COLO668 (cell line): Measurements from ENCODE around the gene FRMD5.
"Not testable (repeated sequence)": the region's sequence is repeated elsewhere in the genome, so short reads cannot be mapped to it uniquely, and the experiment has no call there.

Source experiments
- DNase-seq: peaks from one replicate; lab custom pipeline; 2025; ENCODE audit not compliant: unreplicated experiment; lab: John Stamatoyannopoulos, UW

The FRMD5 gene

DNA sequence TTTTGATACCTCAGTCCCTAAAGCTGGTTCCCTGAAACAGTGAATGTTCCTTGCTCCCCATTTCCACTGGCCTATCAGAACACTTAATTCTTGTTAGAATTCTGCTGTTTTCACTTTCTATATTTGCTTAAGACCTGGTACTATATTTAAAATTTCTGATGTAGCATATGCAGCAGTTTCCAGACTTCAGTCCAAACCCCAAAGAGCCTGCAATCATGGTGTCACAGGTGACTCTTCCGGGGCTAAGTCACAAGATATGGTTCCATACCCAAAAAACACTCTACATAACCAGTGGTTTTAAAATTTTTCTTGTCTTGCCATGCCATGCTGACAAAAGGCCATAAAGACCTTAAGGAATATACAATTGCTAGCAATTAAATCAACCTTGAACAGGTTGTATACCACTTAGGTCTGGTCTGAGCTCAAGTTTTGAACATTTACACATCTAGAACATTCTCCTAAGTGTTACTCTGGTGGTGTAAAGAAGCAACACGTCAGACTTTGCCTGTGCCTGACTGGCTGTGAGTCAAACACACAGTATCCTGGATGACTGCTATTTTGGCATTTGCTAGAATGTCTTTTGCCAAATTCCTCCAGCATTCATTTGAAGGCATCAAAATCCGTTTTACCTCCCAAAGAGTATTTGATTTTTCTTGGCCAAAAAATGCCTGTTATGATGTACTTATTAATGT lies 160.0 kb downstream of the FRMD5 start:
- no peak for DNase-seq

DNA sequence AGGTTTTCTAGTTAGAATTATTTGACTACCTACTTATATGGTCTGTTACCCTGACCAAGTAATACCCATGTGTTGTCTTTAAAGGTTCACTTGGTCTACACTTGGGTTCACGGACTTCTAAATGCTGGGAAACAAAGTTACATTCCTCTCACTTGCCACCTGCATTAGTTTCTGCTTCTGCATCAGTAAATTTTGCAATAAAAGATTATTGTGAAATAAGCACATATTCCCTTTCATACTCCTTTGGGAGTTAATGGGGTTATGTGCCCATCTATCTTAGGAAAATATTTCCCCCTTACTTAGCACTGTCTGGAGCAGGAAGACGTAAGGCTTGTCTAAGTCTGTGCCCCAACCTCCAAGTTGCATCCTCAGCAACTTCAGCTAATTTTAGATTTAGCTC lies 160.7 kb downstream of the FRMD5 start:
- no peak for DNase-seq

DNA sequence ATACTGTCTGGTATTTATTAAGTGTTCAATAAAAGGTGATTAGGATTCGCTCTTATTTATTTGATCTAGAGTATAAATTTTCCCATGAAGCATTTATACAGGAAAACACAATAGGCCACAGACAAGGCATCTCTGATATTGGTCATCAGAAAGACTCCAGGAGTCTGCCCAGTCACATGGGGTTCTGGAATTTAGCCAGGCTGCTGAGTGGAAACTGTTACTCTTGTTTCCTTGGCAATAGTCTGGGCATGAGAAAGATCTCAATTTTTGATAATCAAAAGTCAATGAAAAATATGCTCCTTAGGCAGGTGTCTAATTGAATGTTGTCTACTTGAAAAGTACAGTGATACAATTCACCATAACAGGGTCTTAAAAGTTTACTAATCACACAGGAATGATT lies 161.2 kb downstream of the FRMD5 start:
- no peak for DNase-seq

- DNase-seq: not testable (repeated sequence)
These were observed 162.3 kb downstream of the FRMD5 start for GRCh38 chr15:44032820-44033219.

DNA sequence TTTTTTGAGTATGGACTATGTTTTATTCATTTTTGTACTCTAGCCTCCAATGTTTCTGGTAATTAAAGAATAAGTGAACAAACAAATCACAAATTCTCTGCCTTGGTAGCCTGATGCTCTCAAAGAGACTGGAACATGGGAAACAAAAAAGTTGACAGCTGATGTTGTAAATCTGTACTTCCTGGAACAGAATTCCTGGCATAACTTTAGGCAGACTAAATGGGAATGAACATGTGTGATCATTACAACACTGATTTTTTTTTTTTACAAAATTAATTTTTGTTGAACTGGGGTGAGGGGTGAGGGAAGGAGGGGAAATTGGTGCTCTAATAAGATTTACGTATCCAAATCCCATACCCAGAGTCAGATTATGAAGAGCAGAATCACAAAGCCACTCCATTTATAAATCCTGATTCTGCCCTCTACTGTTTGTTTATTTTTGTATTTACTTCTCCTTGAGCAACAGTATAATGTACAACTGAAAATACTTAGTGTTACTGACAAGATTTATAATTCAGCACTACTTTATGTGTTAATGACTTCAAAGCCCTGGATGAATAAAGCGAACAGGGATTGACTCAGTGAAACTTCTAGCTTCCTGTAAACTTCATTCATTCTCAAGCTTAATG lies 165.0 kb downstream of the FRMD5 start:
- no peak for DNase-seq

- peak; percentile 5 for DNase-seq
These were observed 166.1 kb downstream of the FRMD5 start for GRCh38 chr15:44029003-44029402.

GRCh38 chr15:44028349-44028748 lies 166.7 kb downstream of the FRMD5 start:
- DNase-seq: no peak

DNA sequence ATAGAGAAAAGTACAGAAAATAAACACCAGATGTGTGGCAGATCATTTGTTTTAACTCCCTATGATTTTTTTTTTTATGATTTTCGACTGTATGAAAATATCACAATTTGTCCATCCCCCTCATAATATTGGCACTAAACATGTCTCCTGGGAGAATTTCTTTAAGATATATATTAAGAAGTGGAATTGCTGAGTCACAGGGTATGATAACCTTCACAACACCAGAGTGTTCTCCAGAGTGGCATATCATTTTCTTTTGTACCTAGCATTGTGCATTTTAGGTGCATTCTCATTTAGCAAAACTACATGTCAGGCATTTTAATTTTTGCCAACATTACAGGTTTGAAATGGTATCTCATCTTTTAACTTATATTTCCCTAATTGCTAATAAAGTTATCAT lies 170.9 kb downstream of the FRMD5 start:
- no peak for DNase-seq

- DNase-seq: no peak
These were observed 171.9 kb downstream of the FRMD5 start for GRCh38 chr15:44023176-44023575.

DNA sequence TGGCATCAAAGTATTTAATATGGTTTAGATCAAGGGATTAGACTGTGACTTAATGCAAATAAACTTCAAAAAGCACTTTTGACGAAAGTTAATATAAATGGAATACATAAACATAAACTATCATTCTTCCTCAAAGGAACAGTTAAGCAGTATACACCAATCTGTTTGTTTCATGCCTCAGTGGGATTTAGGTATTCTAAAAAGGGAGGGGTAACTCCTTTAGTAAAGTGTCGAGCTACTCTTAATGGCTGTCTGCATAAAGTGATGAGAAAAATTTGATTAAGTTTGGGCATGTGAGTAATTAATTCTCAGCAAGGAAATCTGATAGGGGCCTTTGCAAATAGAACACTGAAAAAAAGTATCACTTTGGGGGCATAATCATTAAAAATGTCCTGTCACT lies 176.9 kb downstream of the FRMD5 start:
- DNase-seq: no peak

GRCh38 chr15:44015545-44016305 lies 179.3 kb downstream of the FRMD5 start:
- DNase-seq: no peak

- no peak for DNase-seq
These were observed 183.7 kb downstream of the FRMD5 start for GRCh38 chr15:44011238-44011854.

DNA sequence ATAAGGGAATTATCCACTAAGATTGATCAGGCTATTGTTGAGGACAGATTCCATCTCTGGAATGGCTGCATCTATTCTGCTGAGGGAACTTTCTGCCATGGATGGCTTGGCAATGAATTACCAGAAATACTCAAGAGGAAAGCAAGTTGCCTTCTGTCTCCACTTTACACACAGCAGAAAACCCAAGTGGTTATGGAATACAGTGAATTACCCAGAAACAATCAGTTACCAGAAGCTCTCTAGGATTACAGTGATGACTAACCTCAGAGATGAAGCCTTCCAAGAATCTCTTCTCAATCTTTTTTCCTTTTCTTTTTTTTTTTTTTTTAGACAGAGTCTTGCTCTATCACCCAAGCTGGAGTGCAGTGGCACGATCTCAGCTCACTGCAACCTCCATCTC lies 185.0 kb downstream of the FRMD5 start:
- DNase-seq: no peak

DNA sequence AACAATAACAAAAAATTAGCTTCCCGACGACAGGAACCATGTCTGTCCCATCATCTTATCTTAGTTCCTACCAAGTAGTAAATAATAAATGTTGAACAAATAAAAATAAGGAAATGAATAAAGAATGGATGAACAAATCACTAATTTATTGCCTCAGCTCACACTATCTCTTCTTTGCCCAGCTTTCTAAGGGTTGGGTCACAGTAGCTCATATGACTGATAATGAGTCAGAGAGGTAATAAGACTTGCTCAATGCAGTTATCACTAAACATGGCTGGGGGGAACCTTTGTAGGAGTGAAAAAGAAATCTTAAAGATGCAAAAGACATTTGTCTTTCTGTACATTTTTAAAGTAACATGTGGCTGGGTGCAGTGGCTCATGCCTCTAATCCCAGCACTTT lies 186.0 kb downstream of the FRMD5 start:
- DNase-seq: no peak

DNA sequence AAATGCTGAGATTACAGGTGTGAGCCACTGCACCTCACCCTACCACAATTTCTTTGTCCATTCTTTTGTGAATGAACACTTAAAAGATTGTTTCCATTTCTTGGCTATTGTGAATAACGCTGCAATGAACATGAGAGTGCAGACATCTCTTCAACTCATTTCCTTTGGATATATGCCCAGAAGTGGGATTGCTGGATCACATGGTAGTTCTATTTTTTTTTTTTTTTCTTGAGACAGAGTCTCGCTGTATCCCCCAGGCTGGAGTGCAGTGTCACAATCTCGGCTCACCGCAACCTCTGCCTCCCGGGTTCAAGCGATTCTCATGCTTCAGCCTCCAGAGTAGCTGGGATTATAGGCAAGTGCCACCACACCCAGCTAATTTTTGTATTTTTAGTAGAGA lies 194.8 kb downstream of the FRMD5 start:
- not testable (repeated sequence) for DNase-seq

DNA sequence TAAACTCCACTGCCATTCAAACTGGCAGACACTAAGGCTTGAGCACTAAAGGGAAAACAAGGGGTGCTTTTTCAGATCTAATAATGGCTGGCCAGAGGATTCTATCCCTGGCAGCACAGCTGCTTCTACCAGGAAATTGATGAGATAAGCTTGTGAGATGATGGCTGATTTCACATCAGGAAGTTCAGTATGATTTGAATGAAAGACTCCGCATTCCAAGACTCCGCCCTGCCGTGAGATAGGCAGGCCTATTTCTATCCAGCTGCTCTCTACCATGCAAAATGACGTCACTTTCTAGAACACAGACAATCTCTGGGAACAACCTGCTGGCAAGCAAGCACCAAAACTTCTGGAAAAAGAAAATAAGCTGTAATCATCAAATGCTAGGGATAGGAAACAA lies 196.5 kb downstream of the FRMD5 start:
- no peak for DNase-seq

GRCh38 chr15:43991206-43991605 lies 203.9 kb downstream of the FRMD5 start:
- no peak for DNase-seq

DNA sequence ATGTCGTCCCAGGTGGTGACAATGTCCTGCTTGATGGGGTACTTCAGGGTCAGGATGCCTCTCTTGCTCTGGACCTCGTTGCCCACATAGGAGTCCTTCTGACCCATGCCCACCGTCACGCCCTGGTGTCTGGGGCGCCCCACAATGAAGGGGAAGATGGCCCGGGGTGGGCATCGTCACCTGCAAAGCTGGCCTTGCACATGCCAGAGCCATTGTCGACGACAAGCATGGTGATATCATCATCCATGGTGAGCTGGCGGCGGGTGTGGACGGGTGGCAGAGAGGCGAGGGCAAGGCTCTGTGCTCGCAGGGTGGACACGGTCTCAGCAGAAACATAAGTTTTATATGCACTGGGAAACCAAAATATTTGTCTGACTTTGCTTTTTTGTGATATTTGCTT lies 205.1 kb downstream of the FRMD5 start:
- no peak for DNase-seq

- DNase-seq: no peak
These were observed 206.2 kb downstream of the FRMD5 start for GRCh38 chr15:43988900-43989299.

DNA sequence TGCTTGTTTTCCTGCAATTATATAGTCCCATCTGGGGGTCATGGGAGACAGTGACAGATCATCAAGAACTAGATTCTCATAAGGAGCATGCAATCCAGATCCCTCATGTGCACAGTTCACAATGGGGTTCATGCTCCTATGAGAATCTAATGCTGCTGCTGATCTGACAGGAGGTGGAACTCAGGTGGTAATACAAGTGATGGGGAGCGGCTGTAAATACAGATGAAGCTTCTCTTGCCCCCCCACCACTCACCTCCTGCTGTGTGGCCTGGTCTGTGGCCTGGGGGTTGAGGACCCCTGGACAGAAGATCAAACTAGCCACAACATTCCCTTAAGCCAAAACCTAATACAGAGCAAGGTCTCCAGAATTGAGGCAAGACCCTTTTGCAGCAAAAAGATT lies 207.1 kb downstream of the FRMD5 start:
- no peak for DNase-seq

GRCh38 chr15:43985976-43986680 lies 208.9 kb downstream of the FRMD5 start:
- DNase-seq: no peak
